BE2C (cell line): Measurements from ENCODE around the gene SLC25A40.
A peak's percentile ranks its signal among the peaks of the same experiment; 100 is the strongest.

Experiments
- DNase-seq: peaks from one replicate; pipeline ENCODE4 v3.0.0-alpha.2; 2020
- H3K27me3 ChIP-seq: fragments of 250-450 bp; sonication (Bioruptor Pico); 2 replicates; pipeline ENCODE4 v1.5.1; 2020; ENCODE audit warnings: mild to moderate bottlenecking
- H3K36me3 ChIP-seq: fragments of 250-450 bp; sonication (Bioruptor Pico); 2 replicates; pipeline ENCODE4 v1.5.1; 2020; ENCODE audit warnings: mild to moderate bottlenecking
- H3K4me1 ChIP-seq: fragments of 250-450 bp; sonication (Bioruptor Pico); 2 replicates; pipeline ENCODE4 v1.5.1; 2020
- H3K4me3 ChIP-seq: 2 replicates; pipeline ENCODE4 v1.5.1; 2011; ENCODE audit warnings: low read depth, low read length
- H3K9me3 ChIP-seq: fragments of 250-450 bp; sonication (Bioruptor Pico); 2 replicates; pipeline ENCODE4 v1.5.1; 2020
- CTCF ChIP-seq: IDR thresholded peaks from 2 replicates; pipeline ENCODE4 v1.5.1; 2012; ENCODE audit warnings: mild to moderate bottlenecking, low read depth, low read length

SLC25A40 gene

GRCh38 chr7:87816389-87816788 is 59.8 kb downstream of the SLC25A40 start:
- no peak overlapping the region for H3K4me3 ChIP-seq
- no peaks in the 10 kb centered on the region for H3K4me1 ChIP-seq
- H3K9me3 ChIP-seq = no peaks in the 10 kb centered on the region
- H3K27me3 ChIP-seq = no peaks in the 10 kb centered on the region
- DNase-seq = no peak
- no peaks in the 10 kb centered on the region for H3K36me3 ChIP-seq
- no peak for TF ChIP-seq CTCF

DNA sequence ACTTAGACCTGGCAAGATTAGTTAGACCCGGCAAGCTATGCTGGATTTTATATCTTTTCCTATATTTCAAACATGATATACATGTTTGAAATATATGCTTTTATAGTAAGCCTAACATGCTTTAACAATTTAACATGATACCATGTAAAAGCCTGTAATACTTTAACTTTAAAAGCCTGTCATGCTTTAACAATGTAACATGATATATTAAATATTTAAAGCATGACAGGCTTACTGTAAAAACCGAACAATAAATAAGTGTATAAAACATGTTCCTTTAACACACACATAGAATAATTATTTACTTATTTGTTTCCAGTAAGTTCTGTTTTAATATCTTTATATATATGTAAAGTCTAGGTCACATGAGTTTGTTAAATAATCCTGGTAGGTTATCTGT is 65.4 kb downstream of the SLC25A40 start:
- Histone ChIP-seq H3K4me3 (no peak overlapping the region), H3K4me1 (no peaks in the 10 kb centered on the region), H3K27me3 (no peaks in the 10 kb centered on the region), H3K9me3 (no peaks in the 10 kb centered on the region), H3K36me3 (no peaks in the 10 kb centered on the region)
- DNase-seq = no peak
- no peak for TF ChIP-seq CTCF

DNA sequence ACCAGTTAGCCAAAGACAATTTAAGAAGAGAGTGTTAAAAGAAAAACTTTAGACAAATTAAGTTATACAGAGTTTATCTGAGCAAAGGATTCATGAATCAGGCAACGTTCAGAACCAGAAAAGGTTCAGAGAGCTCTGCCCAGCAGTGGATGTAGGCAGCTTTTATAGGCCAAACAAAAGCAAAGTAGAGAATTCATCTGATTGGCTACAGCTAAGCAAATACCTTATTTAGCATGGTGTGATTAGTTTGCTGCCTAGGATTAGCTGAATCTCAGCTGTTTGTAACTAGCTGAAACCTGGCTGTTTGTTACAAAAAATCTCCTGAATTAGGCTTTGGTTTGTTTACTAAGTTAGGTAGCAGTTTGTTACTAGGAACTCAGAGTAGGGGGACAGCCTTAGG is 66.0 kb downstream of the SLC25A40 start:
- no peak for TF ChIP-seq CTCF
- no peaks in the 10 kb centered on the region for H3K27me3 ChIP-seq
- DNase-seq = no peak
- no peak overlapping the region for H3K4me3 ChIP-seq
- H3K36me3 ChIP-seq = no peaks in the 10 kb centered on the region
- H3K4me1 ChIP-seq = no peaks in the 10 kb centered on the region
- no peaks in the 10 kb centered on the region for H3K9me3 ChIP-seq

GRCh38 chr7:87806150-87806549 is 70.0 kb downstream of the SLC25A40 start:
- Histone ChIP-seq H3K4me3 (no peak overlapping the region), H3K27me3 (no peaks in the 10 kb centered on the region), H3K36me3 (no peaks in the 10 kb centered on the region), H3K4me1 (no peaks in the 10 kb centered on the region), H3K9me3 (no peaks in the 10 kb centered on the region)
- TF ChIP-seq CTCF = no peak
- no peak for DNase-seq

DNA sequence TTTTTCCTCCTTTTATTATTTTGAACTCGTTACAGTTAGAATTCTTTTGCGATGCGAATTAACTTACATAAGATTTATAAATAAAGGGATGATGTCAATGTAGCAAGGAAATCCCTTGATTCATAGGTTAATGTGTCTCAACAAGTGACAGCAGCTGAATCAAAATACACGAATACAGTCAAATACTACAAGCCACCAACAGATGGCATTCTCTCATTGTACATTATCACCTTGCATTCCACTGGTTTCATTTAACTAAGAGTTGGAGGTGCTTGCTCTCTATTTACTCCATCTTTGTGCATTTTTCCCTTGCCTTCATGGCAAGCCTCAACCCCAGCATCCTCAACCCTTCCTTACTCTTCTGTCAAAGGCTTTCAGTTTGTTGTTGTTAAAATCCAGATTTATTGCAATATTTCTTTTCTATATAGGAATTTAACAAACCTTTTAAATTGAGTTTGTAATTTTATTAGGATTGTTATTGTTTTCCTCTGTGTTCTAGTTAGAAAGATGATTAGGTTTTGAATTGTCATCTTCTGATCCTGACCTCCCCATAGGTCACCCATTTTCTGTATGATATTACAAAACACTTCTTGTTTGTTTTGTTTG is 78.3 kb downstream of the SLC25A40 start:
- H3K36me3 ChIP-seq = no peaks in the 10 kb centered on the region
- H3K9me3 ChIP-seq = no peaks in the 10 kb centered on the region
- no peaks in the 10 kb centered on the region for H3K27me3 ChIP-seq
- peak; percentile 62 for TF ChIP-seq CTCF
- H3K4me3 ChIP-seq = no peak overlapping the region
- no peaks in the 10 kb centered on the region for H3K4me1 ChIP-seq
- DNase-seq = no peak

- no peaks in the 10 kb centered on the region for H3K4me1 ChIP-seq
- no peak overlapping the region for H3K4me3 ChIP-seq
- no peak for TF ChIP-seq CTCF
- H3K27me3 ChIP-seq = no peaks in the 10 kb centered on the region
- H3K36me3 ChIP-seq = no peaks in the 10 kb centered on the region
- no peaks in the 10 kb centered on the region for H3K9me3 ChIP-seq
- no peak for DNase-seq
These were observed 78.8 kb downstream of the SLC25A40 start for GRCh38 chr7:87797395-87797794.
